Uterus (tissue), 4 donors: ENCODE data around the gene PPP1R10. TPM values are rescaled to one million over a fixed set of nuclear protein-coding genes. Genes with fewer than 3 reads are reported as not detected.
A peak's percentile ranks its signal among the peaks of the same experiment; 100 is the strongest.

Experiments used
- DNase-seq, 2 donors: peaks; one replicate each; pipeline ENCODE4 v3.0.0-alpha.2; 2019 to 2020
- H3K27ac ChIP-seq, 2 donors: fragments of 200-600 bp; sonication (generic); 1 replicate in 1 of 2; 2 replicates in 1 of 2; pipeline ENCODE4 v1.5.1; 2016 to 2018
- H3K27me3 ChIP-seq, 2 donors: fragments of 200-600 bp; sonication (generic); one replicate each; pipeline ENCODE4 v1.5.1; 2018 to 2019; ENCODE audit warnings: control low read depth in 1 of 2
- H3K36me3 ChIP-seq, 2 donors: fragments of 200-600 bp; sonication (generic); one replicate each; pipeline ENCODE4 v1.5.1; 2019; ENCODE audit warnings: control low read depth in 1 of 2
- H3K4me1 ChIP-seq, 2 donors: fragments of 200-600 bp; sonication (generic); one replicate each; pipeline ENCODE4 v1.5.1; 2018 to 2019; ENCODE audit warnings: control low read depth in 1 of 2
- H3K4me3 ChIP-seq, 2 donors: fragments of 200-600 bp; sonication (generic); 1 replicate in 1 of 2; 2 replicates in 1 of 2; pipeline ENCODE4 v1.5.1; 2018 to 2019; ENCODE audit warnings: mild to moderate bottlenecking in 1 of 2
- H3K9me3 ChIP-seq, 2 donors: fragments of 200-600 bp; sonication (generic); one replicate each; pipeline ENCODE4 v1.5.1; 2019; ENCODE audit warnings: control low read depth in 1 of 2
- POLR2A ChIP-seq, 2 donors: fragments of 450-650 bp; IDR thresholded peaks; one replicate each; pipeline ENCODE4 v1.6.1; 2016; ENCODE audit warnings: antibody characterized with exemption in 2 of 2, mild to moderate bottlenecking in 1 of 2, moderate library complexity in 1 of 2
- intact Hi-C: fragments of 100-400 bp; cut with DNase I; formaldehyde crosslinking; loops from one replicate; pipeline ENCODE4 v1.15.1; 2023; ENCODE audit warnings: low total_unique reads
- total RNA-seq, 4 donors: library from RNA; depleted of rRNA in 3 of 4; stranded (reverse); fragments of >200 nt in 3 of 4; gene quantifications; one replicate each; pipeline versions ENCODE4 v1.1.0 to v1.2.4, GENCODE V29; 2014 to 2023
- TF ChIP-seq, protein P1 (sequence below), 4 experiments: fragments of 200-600 bp in 2 of 4; fragments of 450-650 bp in 2 of 4; sonication (generic) in 2 of 4; IDR thresholded peaks; one replicate each; pipeline ENCODE4 v1.5.1; 2016 to 2019; ENCODE audit warnings: antibody characterized with exemption in 4 of 4, mild to moderate bottlenecking in 2 of 4, moderate library complexity in 1 of 4
- donor health status: DM: yes; HTN: yes; CAD: no.

PPP1R10 gene
- total RNA-seq, 4 donors from 2014 or later: 24.1 to 86.0 (median 40.2) TPM

DNA sequence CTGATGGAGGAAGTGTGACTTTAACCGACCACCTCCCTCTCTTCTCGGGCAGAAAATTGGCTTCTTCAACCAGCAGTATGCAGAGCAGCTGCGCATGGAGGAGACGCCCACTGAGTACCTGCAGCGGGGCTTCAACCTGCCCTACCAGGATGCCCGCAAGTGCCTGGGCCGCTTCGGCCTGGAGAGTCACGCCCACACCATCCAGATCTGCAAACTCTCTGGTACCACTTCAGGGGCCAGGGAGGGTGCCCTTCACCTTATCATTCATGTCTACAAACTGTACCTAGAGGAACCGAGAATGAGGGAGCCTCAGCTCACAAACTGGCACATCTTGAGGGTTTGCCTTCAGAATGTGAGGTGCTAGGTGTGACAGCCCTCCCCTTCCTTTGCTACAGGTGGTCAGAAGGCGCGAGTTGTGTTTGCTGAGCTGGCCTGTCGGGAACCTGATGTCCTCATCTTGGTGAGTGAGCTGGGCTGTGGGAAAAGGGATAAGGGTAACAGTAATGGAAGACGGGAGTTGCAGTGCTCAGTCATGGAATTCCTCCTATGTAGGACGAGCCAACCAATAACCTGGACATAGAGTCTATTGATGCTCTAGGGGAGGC is 27.2 kb downstream of the PPP1R10 start:
- Histone ChIP-seq H3K36me3 (no peaks in the 10 kb centered on the region), H3K9me3 (no peaks in the 10 kb centered on the region), H3K4me3 (no peak overlapping the region), H3K27me3 (no peaks in the 10 kb centered on the region), H3K27ac (no peak overlapping the region), H3K4me1 (no peaks in the 10 kb centered on the region)
- no peak for DNase-seq
- intact Hi-C loops: no loop called here
- TF ChIP-seq, protein P1, sequence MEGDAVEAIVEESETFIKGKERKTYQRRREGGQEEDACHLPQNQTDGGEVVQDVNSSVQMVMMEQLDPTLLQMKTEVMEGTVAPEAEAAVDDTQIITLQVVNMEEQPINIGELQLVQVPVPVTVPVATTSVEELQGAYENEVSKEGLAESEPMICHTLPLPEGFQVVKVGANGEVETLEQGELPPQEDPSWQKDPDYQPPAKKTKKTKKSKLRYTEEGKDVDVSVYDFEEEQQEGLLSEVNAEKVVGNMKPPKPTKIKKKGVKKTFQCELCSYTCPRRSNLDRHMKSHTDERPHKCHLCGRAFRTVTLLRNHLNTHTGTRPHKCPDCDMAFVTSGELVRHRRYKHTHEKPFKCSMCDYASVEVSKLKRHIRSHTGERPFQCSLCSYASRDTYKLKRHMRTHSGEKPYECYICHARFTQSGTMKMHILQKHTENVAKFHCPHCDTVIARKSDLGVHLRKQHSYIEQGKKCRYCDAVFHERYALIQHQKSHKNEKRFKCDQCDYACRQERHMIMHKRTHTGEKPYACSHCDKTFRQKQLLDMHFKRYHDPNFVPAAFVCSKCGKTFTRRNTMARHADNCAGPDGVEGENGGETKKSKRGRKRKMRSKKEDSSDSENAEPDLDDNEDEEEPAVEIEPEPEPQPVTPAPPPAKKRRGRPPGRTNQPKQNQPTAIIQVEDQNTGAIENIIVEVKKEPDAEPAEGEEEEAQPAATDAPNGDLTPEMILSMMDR (IDR thresholded peaks at IDR 0.05): no peak
- no peak for TF ChIP-seq POLR2A (IDR thresholded peaks at IDR 0.05)

DNA sequence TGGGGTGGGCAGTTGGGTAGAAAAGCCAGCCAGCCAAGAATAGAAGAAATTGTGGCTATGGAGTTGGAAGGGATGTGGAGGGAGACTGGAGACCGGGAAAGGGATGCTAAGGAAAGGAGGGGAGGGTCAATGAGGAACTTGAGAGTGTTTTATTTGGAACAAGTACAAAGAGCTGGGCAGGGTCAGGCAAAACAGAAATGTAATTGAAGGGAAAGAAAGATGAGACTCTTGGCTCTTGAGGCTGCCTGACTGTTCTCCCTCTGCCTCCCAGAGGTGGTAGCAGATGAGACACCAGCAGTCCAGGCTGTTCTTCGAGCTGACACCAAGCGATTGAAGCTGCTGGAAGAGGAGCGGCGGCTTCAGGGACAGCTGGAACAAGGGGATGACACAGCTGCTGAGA is 33.1 kb downstream of the PPP1R10 start:
- Histone ChIP-seq H3K27ac (no peak overlapping the region), H3K36me3 (no peaks in the 10 kb centered on the region), H3K9me3 (no peaks in the 10 kb centered on the region), H3K4me1 (no peaks in the 10 kb centered on the region), H3K4me3 (no peak overlapping the region), H3K27me3 (no peaks in the 10 kb centered on the region)
- DNase-seq: no peak
- intact Hi-C loops: no loop called here
- TF ChIP-seq, protein P1 (IDR thresholded peaks at IDR 0.05): no peak
- no peak for TF ChIP-seq POLR2A (IDR thresholded peaks at IDR 0.05)

DNA sequence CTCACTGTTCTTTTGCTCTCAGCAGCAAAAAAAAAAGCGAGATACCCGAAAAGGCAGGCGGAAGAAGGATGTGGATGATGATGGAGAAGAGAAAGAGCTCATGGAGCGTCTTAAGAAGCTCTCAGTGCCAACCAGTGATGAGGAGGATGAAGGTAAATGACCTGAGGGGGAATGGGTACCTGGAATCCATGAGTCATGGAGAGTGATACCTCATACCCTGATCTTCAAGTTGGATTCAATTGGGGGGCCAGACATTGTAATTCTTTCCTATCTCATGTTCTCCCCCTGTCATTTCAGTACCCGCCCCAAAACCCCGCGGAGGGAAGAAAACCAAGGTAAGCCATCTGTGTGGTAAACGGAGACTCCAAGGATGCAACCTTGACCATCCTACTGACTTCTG is 39.0 kb downstream of the PPP1R10 start:
- H3K9me3 ChIP-seq: no peaks in the 10 kb centered on the region
- H3K27me3 ChIP-seq: no peaks in the 10 kb centered on the region
- H3K4me1 ChIP-seq: no peaks in the 10 kb centered on the region
- H3K4me3 ChIP-seq: no peak overlapping the region
- no peak for DNase-seq
- intact Hi-C loops: no loop called here
- no peaks in the 10 kb centered on the region for H3K36me3 ChIP-seq
- TF ChIP-seq POLR2A (IDR thresholded peaks at IDR 0.05): no peak
- TF ChIP-seq, protein P1 (IDR thresholded peaks at IDR 0.05): no peak
- H3K27ac ChIP-seq: no peak overlapping the region

DNA sequence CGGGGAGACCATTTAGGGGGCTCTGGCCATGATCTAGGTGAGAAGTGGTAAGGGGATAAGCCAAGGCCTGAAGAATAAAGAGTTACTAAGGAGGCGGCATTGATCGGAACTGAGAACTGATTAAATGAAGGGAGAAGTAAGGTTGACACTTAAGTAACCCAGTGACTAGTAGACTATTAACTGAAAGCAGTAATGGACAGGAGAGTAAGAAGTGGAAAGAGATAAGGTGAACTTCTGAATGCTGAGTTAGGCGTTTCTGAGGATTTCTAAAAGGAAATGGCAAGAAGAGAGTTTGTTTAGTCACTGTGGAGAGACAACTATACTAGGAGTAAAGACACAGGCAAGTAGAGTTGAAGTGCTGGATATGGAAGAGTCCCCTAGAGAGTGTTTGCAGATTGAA is 43.9 kb downstream of the PPP1R10 start:
- Histone ChIP-seq H3K4me3 (no peak overlapping the region), H3K27ac (no peak overlapping the region), H3K4me1 (peaks cover 4 to 8% of the 10 kb centered on the region in 2 donors), H3K9me3 (no peaks in the 10 kb centered on the region), H3K36me3 (no peaks in the 10 kb centered on the region), H3K27me3 (no peaks in the 10 kb centered on the region)
- intact Hi-C loops: no loop called here
- DNase-seq: no peak
- TF ChIP-seq, protein P1 (IDR thresholded peaks at IDR 0.05): no peak
- no peak for TF ChIP-seq POLR2A (IDR thresholded peaks at IDR 0.05)

- DNase-seq: no peak
- peaks cover 4 to 8% of the 10 kb centered on the region in 2 donors for H3K4me1 ChIP-seq
- H3K4me3 ChIP-seq: peak overlapping the region; percentile 60 to 74
- no peaks in the 10 kb centered on the region for H3K27me3 ChIP-seq
- H3K9me3 ChIP-seq: no peaks in the 10 kb centered on the region
- intact Hi-C loops: no loop called here
- TF ChIP-seq, protein P1 (IDR thresholded peaks at IDR 0.05): no peak
- TF ChIP-seq POLR2A (IDR thresholded peaks at IDR 0.05): no peak
- peak overlapping the region; percentile 91 to 93 for H3K27ac ChIP-seq
- H3K36me3 ChIP-seq: no peaks in the 10 kb centered on the region
Observed at GRCh38 chr6:30572148-30572547, 44.9 kb downstream of the PPP1R10 start.
